ENCODE data around the gene RIN3.
A peak's percentile ranks its signal among the peaks of the same experiment; 100 is the strongest.

RIN3 gene

DNA sequence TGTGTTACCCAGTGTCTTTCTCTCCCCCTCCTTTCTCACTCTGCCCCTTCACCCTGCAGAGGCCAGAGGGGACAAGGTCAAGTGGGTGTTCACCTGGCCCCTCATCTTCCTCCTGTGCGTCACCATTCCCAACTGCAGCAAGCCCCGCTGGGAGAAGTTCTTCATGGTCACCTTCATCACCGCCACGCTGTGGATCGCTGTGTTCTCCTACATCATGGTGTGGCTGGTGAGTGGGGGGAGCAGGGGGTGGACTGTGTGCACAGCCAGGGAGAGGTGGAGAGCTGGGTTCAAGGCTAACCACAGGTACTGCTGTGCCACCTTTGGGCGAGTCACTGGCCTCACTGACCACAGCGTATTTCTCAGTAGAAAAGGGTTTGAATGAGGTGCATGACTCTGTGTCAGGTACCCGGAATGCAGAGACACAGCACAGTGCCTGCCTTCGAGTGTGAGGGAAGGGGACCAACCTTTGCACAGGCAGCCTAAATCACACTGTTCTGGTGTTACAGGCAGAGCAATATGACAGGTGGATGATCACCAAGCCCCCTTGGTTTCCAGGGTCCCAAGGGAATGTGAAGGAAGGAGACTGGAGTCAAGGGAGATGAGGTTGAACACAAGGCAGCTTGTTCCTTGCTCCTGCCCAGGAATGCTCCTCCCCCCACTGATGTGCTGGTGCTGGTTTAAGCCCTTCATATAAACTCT is 30.8 kb upstream of the RIN3 start:
- DNase-seq (ENCODE audit: low spot score): peak; percentile 51
- no peak for ATAC-seq (ENCODE audit: low read depth)
- no peak overlapping the region for H3K27ac ChIP-seq (ENCODE audit: poor library complexity, severe bottlenecking)

DNA sequence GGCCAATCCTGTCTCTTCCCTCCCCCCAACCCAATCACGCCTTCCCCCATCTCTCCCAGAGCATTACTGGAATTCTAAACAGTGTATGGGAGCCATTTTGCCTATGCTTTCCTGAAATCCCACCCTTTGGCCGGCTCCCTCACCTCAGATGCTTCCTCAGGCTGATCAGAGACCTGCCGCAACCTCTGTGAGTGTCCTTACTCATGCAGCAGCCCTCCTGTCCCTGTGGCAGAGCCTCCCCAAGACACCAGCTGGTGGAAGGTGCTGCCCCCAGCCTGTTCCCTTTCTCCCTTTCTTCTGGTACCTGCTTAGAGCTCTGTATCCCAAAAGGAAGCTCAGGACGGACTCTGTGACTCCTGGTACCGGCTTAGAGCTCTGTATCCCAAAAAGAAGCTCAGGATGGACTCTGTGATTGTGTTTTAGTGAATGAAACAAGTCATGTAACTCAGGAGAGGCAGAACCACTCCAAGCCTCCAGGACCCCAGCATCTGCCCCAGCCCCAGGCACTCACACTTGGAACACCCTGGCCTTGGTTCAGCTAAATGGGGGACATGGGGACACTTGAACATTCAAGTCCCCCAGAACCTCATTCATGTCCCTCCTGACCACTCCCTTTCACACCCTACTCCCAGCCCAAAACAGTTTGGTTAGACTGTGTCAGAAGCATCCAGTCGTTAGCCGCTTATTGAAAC is 29.3 kb upstream of the RIN3 start:
- ATAC-seq (ENCODE audit: low read depth) (no peak), DNase-seq (ENCODE audit: low spot score) (peak; percentile 34)
- H3K27me3 ChIP-seq (ENCODE audit: insufficient read depth, poor library complexity, severe bottlenecking): no peaks in the 10 kb centered on the region
- TF ChIP-seq, protein P1, sequence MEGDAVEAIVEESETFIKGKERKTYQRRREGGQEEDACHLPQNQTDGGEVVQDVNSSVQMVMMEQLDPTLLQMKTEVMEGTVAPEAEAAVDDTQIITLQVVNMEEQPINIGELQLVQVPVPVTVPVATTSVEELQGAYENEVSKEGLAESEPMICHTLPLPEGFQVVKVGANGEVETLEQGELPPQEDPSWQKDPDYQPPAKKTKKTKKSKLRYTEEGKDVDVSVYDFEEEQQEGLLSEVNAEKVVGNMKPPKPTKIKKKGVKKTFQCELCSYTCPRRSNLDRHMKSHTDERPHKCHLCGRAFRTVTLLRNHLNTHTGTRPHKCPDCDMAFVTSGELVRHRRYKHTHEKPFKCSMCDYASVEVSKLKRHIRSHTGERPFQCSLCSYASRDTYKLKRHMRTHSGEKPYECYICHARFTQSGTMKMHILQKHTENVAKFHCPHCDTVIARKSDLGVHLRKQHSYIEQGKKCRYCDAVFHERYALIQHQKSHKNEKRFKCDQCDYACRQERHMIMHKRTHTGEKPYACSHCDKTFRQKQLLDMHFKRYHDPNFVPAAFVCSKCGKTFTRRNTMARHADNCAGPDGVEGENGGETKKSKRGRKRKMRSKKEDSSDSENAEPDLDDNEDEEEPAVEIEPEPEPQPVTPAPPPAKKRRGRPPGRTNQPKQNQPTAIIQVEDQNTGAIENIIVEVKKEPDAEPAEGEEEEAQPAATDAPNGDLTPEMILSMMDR (IDR thresholded peaks at IDR 0.05; ENCODE audit: poor library complexity, severe bottlenecking): no peak
- H3K27ac ChIP-seq (ENCODE audit: poor library complexity, severe bottlenecking): no peak overlapping the region
- H3K4me1 ChIP-seq (ENCODE audit: insufficient read depth, poor library complexity, severe bottlenecking): no peaks in the 10 kb centered on the region
- H3K4me3 ChIP-seq (ENCODE audit: severe bottlenecking): no peak overlapping the region
- no peaks in the 10 kb centered on the region for H3K36me3 ChIP-seq (ENCODE audit: low read depth)
- no peaks in the 10 kb centered on the region for H3K9me3 ChIP-seq (ENCODE audit: severe bottlenecking)

More for the DNA sequence above, 30.8 kb upstream of the RIN3 start:
- Histone ChIP-seq H3K36me3 (ENCODE audit: low read depth) (no peaks in the 10 kb centered on the region), H3K4me1 (ENCODE audit: insufficient read depth, poor library complexity, severe bottlenecking) (no peaks in the 10 kb centered on the region), H3K4me3 (ENCODE audit: severe bottlenecking) (no peak overlapping the region), H3K9me3 (ENCODE audit: severe bottlenecking) (no peaks in the 10 kb centered on the region), H3K27me3 (ENCODE audit: insufficient read depth, poor library complexity, severe bottlenecking) (no peaks in the 10 kb centered on the region)
- TF ChIP-seq, protein P1 (IDR thresholded peaks at IDR 0.05; ENCODE audit: poor library complexity, severe bottlenecking): no peak

DNA sequence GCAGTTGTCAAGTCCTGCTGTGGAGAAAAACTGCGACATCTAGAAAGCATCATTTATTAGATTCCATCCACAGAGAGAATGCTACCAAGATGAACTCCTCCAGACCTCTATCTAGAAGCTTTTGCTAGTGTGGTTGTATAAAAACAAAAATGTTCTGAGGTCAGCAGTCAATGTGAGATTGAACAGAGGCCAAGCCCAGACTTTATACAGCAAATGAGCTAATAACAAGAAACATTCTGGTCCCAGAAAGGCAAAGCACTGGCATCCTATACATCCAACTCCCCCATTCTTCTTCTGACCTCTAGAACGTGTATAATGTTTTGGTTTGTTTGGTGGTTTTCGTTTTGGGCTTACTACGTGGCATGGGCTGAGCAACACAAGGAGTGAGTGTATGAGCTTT is 26.7 kb upstream of the RIN3 start:
- Histone ChIP-seq H3K27ac (ENCODE audit: poor library complexity, severe bottlenecking) (no peak overlapping the region), H3K27me3 (ENCODE audit: insufficient read depth, poor library complexity, severe bottlenecking) (no peaks in the 10 kb centered on the region), H3K9me3 (ENCODE audit: severe bottlenecking) (no peaks in the 10 kb centered on the region), H3K4me1 (ENCODE audit: insufficient read depth, poor library complexity, severe bottlenecking) (no peaks in the 10 kb centered on the region), H3K36me3 (ENCODE audit: low read depth) (no peaks in the 10 kb centered on the region), H3K4me3 (ENCODE audit: severe bottlenecking) (no peak overlapping the region)
- ATAC-seq (ENCODE audit: low read depth) (no peak), DNase-seq (ENCODE audit: low spot score) (no peak)
- TF ChIP-seq, protein P1 (IDR thresholded peaks at IDR 0.05; ENCODE audit: poor library complexity, severe bottlenecking): no peak

DNA sequence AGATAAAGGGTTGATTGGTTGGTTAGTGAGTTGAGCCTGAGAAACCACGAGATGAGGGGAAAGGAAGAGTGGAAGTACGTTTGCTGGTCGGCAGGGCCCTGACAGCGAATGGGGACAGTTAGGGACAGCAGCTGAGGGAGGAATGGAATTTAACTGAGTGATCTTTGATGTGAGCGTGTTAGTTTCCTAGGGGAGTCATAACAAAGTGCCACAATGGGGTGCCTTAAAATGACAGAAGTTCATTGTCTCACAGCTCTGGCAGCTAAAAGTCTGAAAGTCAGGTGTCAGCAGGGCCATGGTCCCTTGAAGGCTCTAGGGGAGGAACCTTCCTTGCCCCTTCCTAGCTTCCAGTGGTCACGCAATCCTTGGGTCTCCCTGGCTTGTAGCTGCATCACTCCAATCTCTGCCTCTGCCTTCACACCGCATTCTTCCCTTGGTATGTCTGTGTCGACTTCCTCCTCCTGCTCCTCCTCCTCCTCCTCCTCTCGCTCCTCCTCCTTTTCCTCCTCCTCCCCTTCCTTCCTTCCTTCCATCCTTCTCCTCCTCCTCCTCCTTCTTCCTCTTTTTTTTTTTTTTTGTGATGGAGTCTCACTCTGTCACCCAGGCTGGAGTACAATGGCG is 26.0 kb upstream of the RIN3 start:
- Histone ChIP-seq H3K9me3 (ENCODE audit: severe bottlenecking) (no peaks in the 10 kb centered on the region), H3K36me3 (ENCODE audit: low read depth) (no peaks in the 10 kb centered on the region), H3K4me3 (ENCODE audit: severe bottlenecking) (no peak overlapping the region), H3K4me1 (ENCODE audit: insufficient read depth, poor library complexity, severe bottlenecking) (no peaks in the 10 kb centered on the region), H3K27me3 (ENCODE audit: insufficient read depth, poor library complexity, severe bottlenecking) (no peaks in the 10 kb centered on the region), H3K27ac (ENCODE audit: poor library complexity, severe bottlenecking) (no peak overlapping the region)
- TF ChIP-seq, protein P1 (IDR thresholded peaks at IDR 0.05; ENCODE audit: poor library complexity, severe bottlenecking): no peak
- ATAC-seq (ENCODE audit: low read depth) (no peak), DNase-seq (ENCODE audit: low spot score) (peak; percentile 17)

All from RWPE2 (cell line).